HG03159 (cell line): Measurements from ENCODE around the gene CPVL.

Source experiments
- ATAC-seq: cut with Tn5 transposase; IDR thresholded peaks from one replicate; pipeline ENCODE4 v1.9.1; 2021; ENCODE audit warnings: mild to moderate bottlenecking, moderate library complexity; ENCODE audit not compliant: unreplicated experiment

The CPVL gene

DNA sequence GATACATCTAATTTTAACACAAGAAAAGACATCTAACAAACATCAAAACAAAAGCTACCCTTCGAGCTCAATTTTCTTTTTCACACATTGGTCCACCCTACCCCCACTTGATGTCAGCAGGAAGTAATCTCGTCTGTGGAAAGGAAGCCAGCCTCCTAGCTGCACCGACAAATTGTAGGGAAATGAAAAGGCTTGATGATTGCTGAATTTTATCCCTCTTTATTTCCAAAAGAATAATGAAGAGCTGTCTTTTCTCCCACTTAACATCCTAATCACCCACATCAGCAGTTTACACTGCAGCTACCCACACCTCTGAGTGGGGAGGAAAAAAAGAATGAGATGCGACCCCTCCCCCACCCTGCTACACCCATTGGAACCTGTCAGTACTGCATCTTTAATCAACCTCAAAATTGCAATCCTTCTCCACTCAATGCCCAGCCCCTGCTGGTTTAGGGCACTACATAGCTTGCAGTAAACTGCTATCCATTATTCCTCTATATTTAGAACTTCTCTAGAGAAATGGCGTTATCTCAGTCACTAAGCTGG, 10.6 kb upstream of the CPVL start:
- ATAC-seq: no peak

GRCh38 chr7:29154076-29154475, 7.7 kb upstream of the CPVL start:
- no peak for ATAC-seq

- ATAC-seq: no peak
These were observed 4.5 kb upstream of the CPVL start for GRCh38 chr7:29150856-29151255.

GRCh38 chr7:29149036-29149435, 2.7 kb upstream of the CPVL start:
- ATAC-seq: no peak

DNA sequence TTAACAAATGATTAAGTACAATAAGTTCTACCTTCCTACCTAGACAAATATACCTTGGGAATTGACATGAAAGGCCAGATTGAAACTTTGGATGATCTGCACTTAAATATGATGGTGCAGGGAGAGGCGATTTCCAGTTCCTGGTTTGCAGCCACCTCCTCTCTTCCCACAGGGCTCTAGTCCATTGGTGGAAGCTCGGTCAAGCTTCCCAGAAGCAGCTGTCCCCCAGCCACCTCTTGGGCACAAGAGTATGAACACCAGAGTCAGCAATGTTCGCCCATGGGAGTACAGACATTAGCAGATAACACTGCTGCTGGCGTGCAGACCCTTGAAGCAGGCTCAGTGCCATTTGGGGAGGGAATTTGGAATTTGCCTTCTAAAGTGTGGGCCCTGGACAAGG, 1.5 kb upstream of the CPVL start:
- no peak for ATAC-seq

- ATAC-seq: no peak
These were observed 712 bp upstream of the CPVL start for GRCh38 chr7:29146888-29147609.

- no peak for ATAC-seq
These were observed 732 bp downstream of the CPVL start for GRCh38 chr7:29145553-29146056.

DNA sequence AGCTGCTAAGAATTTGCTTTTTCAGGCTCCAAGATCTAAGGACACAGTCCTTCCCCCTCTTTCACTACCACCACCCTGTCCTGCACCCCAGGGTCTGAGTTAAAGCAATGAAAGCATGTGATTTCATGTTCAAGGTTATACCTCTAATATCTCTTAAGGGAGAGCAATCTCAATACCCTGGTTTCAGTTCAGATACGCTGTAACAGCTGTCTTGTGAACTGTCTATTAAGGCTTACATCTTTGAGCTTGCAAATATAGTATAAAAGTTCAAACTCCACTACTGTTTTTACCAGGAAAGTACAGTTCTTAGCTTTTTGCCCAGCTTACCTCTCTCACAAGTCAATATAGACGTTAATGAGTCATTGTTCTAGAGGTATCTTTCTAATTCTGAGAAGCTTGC, 2.6 kb downstream of the CPVL start:
- ATAC-seq: no peak

DNA sequence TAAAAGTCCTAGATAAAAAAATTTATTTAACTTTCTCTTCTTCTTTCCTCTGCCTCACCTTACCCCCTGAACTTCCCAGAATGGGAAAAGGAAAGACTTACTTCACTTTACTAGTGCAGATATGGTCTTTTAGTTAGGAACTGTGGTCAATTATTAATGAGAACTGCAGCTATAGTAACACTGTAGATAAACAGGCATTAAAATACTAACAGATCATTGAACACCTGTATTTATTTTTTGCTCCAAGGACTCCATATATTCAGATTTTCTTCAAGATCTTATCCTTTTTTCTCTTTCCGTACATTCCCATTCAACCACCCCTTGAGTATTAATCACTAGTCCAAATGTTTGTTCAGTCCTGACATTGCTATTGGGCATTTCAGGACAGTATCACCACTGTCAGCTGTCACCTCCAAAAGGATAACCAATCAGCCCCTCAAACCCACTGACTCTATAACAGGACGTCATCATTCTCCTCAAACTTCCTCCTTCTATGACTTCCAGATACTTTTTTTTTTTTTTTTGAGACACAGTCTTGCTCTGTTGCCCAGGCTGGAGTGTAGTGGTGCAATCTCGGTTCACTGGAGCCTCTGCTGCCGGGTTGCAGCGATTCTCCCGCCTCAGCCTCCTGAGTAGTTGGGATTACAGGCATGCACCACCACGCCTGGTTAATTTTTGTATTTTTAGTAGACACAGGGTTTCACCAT, 4.2 kb downstream of the CPVL start:
- ATAC-seq: no peak

DNA sequence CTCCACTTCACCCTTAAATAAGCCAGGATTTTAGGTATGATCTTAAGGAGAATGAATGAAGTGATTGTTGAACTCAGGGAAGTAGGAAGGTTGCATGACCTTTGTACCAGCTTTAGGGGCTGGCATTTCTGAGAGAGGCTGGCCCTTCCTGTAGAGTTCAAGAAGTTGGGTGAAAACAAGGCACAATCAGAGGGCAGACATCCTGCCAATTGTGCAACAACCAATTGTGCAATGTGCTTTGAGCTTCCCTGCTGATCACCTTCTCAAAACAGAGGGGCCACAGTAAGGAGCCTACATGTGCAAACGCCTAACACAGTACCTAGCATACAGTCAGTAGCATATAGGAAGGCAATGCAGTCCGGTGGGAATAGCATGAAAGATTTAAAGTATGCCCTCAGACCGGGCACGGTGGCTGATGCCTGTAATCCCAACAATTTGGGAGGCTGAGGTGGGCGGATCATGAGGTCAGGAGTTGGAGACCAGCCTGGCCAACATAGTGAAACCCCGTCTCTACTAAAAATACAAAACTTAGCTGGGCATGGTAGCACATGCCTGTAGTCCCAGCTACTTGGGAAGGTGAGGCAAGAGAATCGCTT, 5.4 kb downstream of the CPVL start:
- ATAC-seq: no peak

DNA sequence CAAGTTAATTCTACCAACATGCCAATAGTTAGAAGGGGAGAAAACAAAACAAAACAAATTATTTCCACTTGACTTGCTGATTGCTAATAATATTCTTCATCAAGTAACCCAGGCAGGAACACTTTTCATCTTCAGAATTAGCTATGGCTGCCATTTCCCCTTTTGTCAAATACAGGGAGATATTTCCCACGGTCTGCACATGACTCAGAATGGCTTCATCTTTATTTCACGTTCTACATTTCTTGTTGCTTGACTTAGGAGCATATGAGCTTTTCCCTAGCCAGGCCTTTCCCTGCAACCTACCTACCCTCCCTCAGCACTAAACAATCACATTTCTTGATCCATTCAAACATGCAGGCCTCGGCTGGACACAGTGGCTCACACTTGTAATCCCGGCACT, 6.5 kb downstream of the CPVL start:
- ATAC-seq: no peak

DNA sequence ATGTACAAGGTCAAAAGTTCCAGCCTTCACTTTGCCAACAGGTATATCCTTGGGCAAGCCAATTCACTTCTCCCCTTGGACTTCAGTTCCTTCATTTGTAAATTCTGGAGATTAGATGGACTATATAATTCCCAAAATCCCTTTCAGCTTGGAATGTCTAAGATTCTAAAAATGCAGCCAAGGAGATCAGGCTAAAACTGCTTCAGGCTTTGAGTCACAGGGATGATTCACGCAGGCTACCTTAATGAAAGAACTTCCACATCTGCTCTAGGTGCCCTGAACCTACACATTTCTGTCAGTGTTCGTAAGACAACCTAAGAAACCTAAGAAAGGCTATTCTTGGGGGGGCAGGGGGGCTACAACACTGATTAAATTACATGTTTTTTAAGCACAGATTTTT, 7.1 kb downstream of the CPVL start:
- no peak for ATAC-seq

DNA sequence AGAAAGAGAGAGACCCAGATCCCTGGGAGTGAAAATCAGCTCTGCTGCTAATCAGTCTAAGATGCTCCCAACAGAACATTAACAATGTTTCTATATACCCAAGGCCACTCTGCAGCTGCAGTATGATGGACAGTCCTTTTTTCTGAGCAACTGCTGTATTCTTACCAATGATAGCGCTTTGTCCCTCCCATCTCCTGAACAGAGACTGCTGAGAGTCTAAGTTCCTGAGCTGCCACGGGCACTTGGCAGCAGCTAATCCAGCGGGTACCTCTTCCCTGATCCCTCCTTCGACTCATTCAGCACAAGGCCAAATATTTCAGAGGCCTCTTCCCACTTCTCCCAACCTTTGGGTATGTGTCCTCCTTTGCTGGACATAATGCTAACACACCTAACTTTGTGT, 7.7 kb downstream of the CPVL start:
- no peak for ATAC-seq

- no peak for ATAC-seq
These were observed 10.5 kb downstream of the CPVL start for GRCh38 chr7:29135846-29136245.

DNA sequence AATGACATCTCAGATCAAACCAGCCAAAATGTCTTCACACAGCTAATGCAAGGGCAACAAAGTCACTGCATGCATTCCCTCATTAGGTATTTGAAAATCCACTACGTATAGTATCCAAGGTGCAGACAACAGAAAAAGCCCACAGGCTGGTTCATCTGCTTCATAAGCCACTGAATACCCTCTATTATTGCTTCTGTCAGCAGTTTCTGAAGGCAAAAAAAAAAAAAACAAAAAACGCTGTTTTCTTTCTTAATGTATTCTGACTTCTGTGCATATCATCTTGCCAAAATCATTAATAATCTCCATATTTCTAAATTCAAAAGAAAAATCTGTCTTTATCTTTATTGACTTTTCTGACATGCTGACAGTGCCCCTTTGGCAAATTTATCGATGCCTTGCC, 13.4 kb downstream of the CPVL start:
- ATAC-seq: no peak

DNA sequence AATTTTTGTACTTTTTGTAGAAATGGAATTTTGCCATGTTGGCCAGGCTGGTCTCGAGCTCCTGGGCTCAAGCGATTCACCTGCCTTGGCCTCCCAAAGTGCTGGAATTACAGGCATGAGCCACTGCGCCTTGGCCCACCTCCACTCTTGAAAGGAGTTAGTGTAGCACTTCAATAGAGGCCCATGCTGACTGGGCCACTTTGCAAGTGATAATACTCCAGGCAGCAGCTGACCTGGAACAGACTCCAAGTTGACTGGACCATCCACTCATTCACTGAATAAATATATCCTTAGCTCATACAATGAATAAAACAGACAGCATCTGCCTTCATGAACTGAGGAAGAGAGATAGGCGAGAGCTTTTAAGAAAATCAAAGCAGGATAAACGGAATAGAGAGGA, 14.7 kb downstream of the CPVL start:
- ATAC-seq: no peak

- ATAC-seq: no peak
These were observed 16.2 kb downstream of the CPVL start for GRCh38 chr7:29130096-29130495.

DNA sequence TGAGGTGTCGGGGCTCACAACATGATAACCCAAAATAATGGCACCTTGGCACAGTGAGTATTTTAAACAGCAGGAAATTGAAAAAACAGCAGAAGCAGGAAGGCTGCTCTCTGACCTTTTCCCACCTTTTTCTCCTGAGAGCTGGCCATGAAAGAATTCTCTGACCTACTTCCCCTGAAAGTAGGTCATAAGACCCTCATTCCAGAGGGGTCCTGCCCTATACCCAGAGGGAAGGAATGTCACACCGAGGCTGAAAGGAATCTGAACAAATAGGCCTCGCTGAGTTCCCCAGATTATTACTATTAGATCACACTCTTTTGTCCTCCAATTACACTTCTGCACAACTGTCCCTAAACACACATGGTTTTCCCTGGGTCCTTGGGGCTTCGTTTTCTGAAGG, 18.8 kb downstream of the CPVL start:
- ATAC-seq: no peak

DNA sequence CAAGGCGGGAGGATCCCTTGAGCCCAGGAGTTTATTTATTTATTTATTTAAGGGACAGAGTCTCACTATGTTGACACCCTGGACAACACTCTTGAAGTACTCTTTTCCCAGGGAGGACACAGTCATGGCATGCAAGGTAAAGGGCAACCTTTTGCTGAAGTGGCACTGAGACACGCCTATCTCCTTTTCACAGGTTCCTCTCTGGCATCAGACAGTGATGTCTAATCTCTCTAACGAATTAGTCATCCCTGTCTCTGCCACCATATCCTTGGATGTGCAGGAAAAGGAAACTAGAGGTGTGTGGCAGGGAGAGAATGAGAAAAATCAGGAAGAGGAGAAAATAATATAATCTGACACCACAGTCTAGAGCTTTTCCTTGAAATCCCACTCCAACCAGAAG, 19.5 kb downstream of the CPVL start:
- no peak for ATAC-seq

- ATAC-seq: no peak
These were observed 22.6 kb downstream of the CPVL start for GRCh38 chr7:29123626-29124190.

GRCh38 chr7:29122759-29123158, 23.6 kb downstream of the CPVL start:
- no peak for ATAC-seq

DNA sequence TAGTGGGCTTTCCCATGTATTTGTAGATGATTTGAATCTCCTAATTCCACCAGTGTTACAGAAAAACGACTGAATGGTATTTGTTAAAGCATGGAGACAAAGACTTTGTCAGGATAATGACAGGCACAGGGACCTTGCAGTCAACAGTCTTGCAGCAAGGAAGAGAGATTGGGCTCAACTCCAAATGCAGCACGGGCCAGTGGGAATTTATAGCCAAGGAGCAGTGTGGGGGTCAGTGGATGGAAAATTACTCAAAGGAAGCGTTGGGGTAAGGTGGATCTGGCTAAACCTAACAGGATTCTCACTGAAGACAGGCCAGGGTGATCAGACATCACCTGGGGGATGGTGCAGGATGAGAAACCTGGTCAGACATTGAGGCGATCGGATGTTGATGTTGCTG, 24.3 kb downstream of the CPVL start:
- ATAC-seq: no peak
